HUDEP-2 (cell line): ENCODE results near the gene UBL3.

Source experiments
- DNase-seq, 76 experiments: peaks; one replicate each; lab custom pipeline; 2025; ENCODE audit not compliant: unreplicated experiment in 76 of 76; lab: John Stamatoyannopoulos, UW

UBL3 gene

DNA sequence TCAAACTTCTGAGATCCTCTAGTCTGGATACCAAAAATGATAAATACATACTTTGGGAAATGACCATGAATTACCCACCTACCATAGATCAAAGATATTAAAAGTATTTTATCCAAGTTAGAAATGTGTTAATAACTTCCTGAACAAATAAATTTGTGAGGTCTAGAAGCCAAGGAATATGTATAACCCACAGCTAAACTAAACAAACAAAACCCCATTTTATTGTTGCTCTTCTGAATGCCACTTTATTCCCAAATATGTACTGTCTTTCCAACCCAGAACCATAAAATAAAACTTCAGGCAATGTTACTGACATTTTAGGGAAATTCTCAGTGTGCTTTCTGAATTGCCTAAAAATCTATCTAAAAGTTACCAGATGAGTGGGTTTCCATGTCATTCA, 35.1 kb downstream of the UBL3 start:
- DNase-seq = no peak

GRCh38 chr13:29810898-29811297, 39.5 kb downstream of the UBL3 start:
- no peak for DNase-seq

DNA sequence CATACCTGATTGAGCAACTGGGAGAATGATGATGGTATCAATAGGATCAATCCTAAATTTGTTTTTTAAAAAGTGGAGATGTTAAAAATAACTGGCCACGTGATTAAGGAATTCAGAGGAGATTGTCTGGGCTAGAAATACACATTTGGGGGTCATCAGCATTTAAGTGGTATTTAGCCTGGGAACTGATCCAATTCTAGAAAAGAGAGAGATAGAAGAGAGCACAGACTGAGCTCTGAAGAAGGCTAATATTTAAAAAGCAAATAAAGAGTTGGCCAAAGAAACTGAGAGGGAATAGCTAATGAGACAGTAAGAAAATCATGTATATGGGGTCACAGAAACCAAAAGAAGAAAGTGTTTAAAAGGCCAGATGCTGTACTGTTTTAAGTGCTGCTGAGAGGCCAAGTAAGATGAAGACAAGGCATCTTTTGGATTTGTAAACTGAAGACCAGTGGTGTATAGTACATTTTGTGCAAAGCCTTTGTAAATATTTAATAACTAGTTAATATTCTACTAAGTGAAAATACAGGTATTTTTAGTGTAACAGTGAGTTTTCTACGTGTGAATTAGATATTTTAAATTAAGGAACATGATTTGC, 40.2 kb downstream of the UBL3 start:
- DNase-seq = no peak

- no peak for DNase-seq
Measured at GRCh38 chr13:29808264-29808663, 42.2 kb downstream of the UBL3 start.

GRCh38 chr13:29805994-29806979, 44.1 kb downstream of the UBL3 start:
- no peak for DNase-seq

DNA sequence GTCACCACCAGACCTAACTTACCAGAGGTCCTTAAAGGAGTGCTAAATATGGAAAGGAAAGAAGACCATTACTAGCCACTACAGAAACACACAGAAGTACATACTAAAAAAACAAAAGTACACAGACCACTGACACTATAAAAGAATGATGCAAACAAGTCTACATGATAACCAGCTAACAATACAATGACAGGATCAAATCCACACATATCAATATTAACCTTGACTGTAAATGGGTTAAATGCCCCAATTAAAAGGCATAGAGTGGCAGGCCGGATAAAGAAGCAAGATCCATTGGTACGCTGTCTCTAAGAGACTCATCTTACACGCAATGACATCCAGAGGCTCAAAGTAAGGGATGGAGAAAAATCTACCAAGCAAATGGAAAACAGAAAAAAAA, 47.2 kb downstream of the UBL3 start:
- DNase-seq = no peak

DNA sequence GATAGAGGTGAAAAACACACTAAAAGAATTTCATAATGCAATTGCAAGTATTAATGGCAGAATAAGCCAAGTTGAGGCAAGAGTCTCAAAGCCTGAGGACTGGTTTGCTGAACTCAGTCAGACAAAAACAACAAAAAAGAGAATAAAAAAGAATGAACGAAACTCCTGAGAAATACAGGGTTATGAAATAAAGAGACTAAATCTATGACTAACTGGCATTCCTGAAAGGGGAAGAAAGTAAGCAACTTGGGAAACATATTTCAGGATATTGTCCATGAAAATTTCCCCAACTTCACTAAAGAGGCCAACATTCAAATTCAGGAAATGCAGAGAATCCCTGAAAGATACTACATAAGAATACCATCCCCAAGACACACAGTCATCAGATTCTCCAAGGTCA, 47.8 kb downstream of the UBL3 start:
- no peak for DNase-seq

DNA sequence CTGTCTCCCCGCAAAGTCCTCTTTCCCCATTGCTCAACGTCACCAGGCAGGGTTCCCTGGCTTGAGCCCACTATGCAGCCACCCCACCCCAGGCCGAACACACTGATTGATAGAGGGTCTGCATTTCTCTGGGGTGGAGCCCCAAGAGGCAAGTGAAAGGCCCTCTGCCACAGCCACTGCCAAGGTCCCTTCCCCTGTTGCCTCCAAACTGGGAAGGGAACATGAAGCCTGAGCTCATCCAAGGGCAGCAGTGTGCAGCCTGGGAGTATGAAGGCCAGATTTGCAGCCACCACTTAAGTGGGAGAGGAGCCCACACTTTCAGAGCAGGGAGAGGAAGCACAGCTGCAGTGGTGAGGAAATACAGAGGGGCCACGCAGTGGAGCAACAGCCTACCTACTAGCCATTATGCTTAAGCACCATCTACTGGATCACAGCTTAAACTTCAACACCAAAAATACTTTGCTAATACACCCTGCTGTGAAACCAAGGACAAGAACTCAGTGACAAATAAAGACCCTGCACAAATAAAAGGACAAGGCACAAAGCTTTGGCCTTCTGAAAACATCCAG, 48.6 kb downstream of the UBL3 start:
- DNase-seq = no peak

DNA sequence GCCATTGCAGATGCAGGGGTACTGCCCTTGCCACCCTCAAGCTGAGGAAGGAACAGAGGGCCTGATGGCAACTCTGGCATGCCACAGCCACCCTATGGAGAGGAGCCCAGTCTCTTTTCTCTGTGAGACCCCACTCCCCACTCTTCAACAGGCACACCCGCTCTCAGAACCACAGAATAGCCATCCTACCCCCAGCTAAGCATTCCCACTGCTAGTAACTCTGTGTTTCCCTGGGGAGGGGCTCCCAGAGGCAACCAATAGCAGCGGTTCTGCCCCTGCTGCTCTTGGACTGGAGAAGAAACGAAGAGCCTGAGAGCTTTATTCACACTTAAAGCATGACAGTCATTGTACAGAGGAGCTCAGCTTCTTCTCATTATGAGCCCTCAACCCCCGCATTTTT, 49.3 kb downstream of the UBL3 start:
- no peak for DNase-seq

- no peak for DNase-seq
Measured at GRCh38 chr13:29800687-29801086, 49.7 kb downstream of the UBL3 start.

GRCh38 chr13:29799041-29799440, 51.4 kb downstream of the UBL3 start:
- DNase-seq = no peak

DNA sequence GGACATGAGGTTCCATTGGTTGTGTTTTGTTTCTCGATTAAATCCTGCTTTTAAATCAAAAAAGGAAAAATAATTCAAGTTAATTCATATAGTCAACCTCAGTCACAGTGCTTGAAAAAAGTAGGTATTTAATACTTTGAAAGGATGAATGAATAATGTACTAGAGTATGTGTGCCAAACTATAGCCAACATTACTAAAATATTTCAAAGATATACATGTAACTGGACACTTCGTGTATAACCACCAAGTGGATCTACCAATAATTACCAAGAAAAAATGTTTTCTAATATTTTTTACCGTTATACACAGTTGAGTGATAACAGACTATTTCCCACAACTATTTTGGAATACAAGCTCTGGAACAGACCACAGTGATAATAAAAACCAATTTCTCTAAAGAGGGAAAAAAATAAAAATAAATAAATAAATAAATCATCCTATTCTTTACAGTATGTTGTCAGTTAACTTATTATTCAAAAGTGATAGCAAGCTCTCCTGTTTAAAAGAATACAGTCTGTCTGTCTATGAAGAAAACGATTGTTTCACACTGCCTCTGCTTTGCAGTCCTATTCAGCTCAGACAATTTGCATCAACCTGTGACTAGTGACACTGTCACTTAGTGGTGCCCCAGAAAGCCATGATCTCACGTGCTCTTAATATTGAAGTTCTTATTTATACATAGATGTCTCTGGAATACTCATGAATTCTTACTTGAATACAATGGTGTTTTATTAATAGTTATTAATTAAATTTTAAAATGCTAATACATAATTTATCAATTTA, 58.2 kb downstream of the UBL3 start:
- DNase-seq = no peak

DNA sequence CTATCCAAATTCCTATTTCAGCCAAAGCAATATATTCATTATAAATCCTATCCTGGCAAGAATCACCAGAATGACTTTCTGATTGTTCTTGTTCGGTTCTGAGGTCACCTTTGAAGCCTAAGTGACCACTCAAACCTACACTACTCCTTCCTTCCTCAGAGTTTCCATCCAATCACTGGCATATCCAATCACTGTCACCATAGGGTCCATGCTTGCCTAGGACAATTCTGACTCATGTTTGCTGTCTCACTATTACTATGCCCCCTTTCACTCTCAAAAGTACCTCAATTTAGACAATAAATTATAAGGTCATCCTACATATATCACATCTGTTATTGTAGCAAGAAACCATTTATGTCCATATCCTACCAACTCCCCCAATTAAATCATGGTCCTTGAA, 58.9 kb downstream of the UBL3 start:
- no peak for DNase-seq

DNA sequence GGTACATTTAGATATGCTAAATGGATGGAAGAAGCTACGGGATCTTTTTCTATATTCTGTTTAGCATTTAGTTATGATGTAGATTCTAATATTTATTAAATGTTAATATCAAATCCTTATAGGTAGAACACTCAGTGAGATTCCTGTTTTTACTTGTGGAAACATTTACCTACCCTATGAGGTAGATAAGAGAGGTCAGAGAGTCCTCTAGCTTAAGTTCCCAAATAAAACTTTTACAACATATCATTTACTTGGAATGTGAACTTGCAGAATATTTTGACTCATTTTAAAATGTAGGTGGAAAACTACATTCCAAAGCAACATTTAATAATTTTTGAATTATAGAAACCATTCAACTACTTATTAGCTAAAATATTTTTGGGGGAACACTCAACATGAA, 63.7 kb downstream of the UBL3 start:
- no peak for DNase-seq

DNA sequence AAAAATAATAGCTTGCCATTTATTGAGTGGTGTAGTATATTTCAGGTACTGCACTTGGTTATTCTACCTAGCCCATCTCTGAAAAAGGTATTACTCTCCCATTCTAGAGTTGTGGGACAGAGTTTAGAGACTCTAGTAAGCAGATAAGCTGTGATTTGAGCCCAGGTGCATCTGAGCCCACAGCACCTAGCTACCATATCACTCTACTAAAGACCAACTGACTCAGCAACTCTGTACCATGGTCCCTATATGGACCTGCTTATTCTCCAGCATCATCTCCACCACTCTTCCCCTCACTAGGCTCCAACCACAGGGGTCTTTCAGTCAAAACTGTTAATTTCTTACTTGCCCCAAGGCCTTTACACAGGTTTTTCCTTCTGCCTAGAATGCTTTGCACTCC, 64.4 kb downstream of the UBL3 start:
- DNase-seq = no peak

DNA sequence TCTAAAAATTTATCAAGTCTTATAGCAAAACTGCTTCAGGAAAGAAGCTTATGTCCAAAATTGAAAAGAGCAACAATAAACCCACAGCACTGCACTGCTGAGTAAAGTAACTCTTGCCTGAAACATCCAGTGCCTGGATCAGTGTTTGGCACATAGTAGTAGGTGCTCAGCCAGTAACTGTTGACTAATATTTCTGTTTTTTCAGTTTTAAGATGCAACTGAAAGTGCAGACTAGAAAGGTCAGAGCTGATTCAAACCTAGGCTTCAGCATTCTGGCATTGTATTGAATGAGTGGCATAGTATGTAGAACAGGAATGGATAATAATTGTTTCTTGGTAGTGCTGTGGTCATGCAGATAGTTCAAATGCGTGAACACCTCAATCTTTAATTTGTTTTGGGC, 67.6 kb downstream of the UBL3 start:
- DNase-seq = no peak

- no peak for DNase-seq
Measured at GRCh38 chr13:29774830-29775229, 75.6 kb downstream of the UBL3 start.

DNA sequence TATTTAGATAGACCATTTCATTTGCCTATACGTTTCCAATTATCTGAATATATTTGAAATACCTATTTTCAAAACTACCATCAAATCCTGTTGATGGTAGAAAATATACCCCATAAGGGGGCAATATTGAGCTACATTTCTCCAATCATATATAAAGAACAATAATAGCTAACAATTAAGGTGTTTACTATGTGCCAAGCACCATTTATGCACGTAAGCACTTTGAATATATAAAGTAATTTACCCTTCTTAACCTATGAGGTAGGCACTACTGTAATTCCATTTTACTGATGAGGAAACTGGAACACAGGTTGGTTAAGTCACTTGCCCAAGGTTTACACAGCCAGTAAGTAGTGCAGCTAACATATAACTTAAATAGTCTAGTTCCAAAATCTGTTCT, 79.2 kb downstream of the UBL3 start:
- peak in 7 of 76 experiments; percentile 0 to 25 (median 3) for DNase-seq

GRCh38 chr13:29767006-29767405, 83.4 kb downstream of the UBL3 start:
- no peak for DNase-seq

DNA sequence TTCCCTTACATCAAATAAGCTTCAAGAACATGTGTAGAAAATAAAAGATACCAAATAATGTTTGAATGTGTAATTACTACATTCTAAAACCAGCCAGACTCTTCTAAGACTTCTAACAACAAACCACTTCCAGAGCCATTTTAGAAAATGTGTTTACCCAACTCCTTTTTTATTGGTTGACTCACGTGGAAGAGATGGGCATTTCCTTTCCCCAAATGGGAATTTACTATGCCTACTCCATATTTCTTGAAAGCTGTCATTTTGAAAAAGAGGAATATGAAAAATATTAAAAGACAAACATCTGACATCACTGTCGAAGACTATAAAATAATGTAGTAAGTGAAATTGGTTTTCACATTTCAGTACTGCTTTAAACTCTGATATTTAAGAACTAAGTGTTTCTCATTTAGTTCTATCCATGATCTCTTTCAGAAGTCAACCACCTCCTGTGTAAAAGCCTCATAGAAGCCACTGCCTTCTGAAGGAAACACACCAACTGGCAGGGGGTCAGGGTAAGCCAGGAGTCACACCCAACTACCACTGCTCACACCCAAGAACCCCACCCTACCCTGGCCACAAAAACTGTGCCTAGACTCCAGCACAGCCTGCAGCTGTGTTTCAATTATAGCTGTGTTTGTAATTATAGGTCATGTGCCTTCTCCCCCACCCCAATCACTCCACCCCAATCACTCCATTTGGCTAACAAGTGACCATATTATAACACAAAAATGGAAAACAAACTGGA, 86.8 kb downstream of the UBL3 start:
- peak in 62 of 76 experiments; percentile 2 to 68 (median 34) for DNase-seq
